Measurements from ENCODE around the gene MRPL20. TPM values are rescaled to one million over a fixed set of nuclear protein-coding genes. Genes with fewer than 3 reads are reported as not detected.
"Not testable (repeated sequence)": the region's sequence is repeated elsewhere in the genome, so short reads cannot be mapped to it uniquely, and the experiment has no call there.

The MRPL20 gene
- total and polyA plus RNA-seq, 10 donors, result 67.4 to 168 (median 101) TPM

DNA sequence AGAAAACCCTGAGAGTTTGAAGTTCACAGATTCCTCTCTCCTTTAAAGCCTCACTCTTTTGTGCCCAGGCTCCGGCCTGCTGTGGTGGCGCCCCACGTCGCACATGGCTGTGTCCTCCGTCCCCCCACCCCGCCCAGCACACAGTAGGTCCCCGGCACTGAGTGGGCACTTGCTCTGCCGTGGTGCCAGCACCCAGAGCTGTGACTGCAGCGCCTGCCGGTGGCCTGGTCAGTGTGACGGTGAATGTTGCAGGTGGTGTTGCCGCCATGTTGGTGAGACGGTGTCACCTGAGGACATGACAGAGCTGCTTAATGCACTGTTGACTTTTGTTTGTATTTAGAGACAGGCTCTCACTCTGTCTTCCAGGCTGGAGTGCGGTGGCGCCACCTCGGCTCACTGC, 45.8 kb upstream of the MRPL20 start:
- H3K4me3 ChIP-seq, result no peak overlapping the region
- no peaks in the 10 kb centered on the region for H3K36me3 ChIP-seq
- H3K27me3 ChIP-seq (replicated peaks in 1 of 7), result peaks cover 0 to 18% (median 0%) of the 10 kb centered on the region in 7 donors
- intact Hi-C loops (cut with DNase I; ENCODE audit: low total_unique reads), result no loop called here
- 92 to 97% (median 95%) methylated on average over 13 to 16 of the region's 16 CpGs for WGBS, 5 donors
- H3K4me1 ChIP-seq, result no peaks in the 10 kb centered on the region
- H3K27ac ChIP-seq, result no peak overlapping the region
- TF ChIP-seq POLR2AphosphoS5 (IDR thresholded peaks at IDR 0.05) (no peak), POLR2A (IDR thresholded peaks at IDR 0.05) (no peak)
- TF ChIP-seq, protein P1, sequence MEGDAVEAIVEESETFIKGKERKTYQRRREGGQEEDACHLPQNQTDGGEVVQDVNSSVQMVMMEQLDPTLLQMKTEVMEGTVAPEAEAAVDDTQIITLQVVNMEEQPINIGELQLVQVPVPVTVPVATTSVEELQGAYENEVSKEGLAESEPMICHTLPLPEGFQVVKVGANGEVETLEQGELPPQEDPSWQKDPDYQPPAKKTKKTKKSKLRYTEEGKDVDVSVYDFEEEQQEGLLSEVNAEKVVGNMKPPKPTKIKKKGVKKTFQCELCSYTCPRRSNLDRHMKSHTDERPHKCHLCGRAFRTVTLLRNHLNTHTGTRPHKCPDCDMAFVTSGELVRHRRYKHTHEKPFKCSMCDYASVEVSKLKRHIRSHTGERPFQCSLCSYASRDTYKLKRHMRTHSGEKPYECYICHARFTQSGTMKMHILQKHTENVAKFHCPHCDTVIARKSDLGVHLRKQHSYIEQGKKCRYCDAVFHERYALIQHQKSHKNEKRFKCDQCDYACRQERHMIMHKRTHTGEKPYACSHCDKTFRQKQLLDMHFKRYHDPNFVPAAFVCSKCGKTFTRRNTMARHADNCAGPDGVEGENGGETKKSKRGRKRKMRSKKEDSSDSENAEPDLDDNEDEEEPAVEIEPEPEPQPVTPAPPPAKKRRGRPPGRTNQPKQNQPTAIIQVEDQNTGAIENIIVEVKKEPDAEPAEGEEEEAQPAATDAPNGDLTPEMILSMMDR (IDR thresholded peaks at IDR 0.05 in 8 of 11, conservative IDR thresholded peaks at IDR 0.05 in 3 of 11), result no peak
- DNase-seq, result no peak
- no peaks in the 10 kb centered on the region for H3K9me3 ChIP-seq

DNA sequence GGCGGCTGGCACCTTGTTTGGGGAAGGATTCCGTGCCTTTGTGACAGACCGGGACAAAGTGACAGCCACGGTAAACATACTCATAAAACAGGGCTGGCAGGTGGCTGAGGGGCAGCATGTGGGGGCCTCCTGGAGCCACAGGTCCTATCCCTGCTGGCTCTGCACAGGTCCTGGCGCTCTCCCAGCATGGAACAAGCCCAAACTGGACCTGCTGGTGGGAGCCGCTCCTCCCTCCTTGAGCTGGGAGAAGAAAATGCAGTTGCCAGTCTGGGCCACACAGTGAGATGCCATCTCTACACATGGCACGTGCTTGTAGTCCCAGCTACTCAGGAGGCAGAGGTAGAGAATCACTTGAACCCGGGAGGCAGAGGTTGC, 45.3 kb upstream of the MRPL20 start:
- peaks cover 0 to 18% (median 0%) of the 10 kb centered on the region in 7 donors for H3K27me3 ChIP-seq (replicated peaks in 1 of 7)
- H3K4me1 ChIP-seq; H3K36me3 ChIP-seq; H3K4me3 ChIP-seq; H3K27ac ChIP-seq; intact Hi-C loops (cut with DNase I; ENCODE audit: low total_unique reads); DNase-seq; H3K9me3 ChIP-seq: not testable (repeated sequence)
- 83 to 88% (median 84%) methylated on average over 7 to 8 of the region's 8 CpGs for WGBS, 5 donors

DNA sequence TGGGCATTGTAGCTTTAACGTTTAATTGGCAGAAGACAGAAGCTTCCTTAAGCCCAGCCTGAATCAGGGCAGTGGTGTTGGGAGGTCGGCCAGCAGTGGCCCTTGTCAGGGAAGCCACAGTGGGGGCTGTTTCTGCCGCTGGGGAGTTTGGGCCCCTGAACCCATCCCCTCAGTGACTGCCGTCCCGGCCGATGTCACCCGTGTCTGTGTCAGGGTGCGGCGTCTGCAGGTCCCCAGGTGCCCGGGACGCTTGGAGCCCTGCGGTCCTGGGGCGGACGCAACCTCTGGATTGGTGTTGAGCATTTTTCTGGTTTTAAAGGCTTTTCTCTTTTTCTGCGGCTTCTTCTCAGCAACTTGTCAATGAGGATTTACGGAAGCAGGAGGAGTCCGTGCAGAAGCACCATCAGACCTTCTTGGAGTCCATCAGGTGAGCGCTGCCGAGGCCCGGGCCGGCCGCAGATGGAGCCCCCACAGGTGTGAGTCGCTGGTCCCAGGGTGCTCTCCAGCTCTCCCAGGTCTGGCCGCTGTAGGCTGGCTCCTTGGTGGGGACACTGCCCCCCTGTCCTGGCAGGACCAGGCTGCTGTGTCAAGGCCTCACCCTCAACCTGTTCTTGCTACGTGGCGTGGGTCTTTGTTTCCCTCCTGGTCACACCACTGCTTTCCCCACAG, 44.7 kb upstream of the MRPL20 start:
- 87 to 93% (median 90%) methylated on average over 19 to 26 of the region's 26 CpGs for WGBS, 5 donors
- Histone ChIP-seq H3K36me3 (no peaks in the 10 kb centered on the region), H3K27me3 (replicated peaks in 1 of 7) (peaks cover 0 to 13% (median 0%) of the 10 kb centered on the region in 7 donors), H3K9me3 (no peaks in the 10 kb centered on the region), H3K4me1 (no peaks in the 10 kb centered on the region), H3K27ac (no peak overlapping the region), H3K4me3 (no peak overlapping the region)
- intact Hi-C loops (cut with DNase I; ENCODE audit: low total_unique reads), result no loop called here
- DNase-seq, result no peak
- TF ChIP-seq POLR2A (IDR thresholded peaks at IDR 0.05), result no peak
- no peak for TF ChIP-seq POLR2AphosphoS5 (IDR thresholded peaks at IDR 0.05)
- TF ChIP-seq, protein P1 (IDR thresholded peaks at IDR 0.05 in 8 of 11, conservative IDR thresholded peaks at IDR 0.05 in 3 of 11), result no peak

DNA sequence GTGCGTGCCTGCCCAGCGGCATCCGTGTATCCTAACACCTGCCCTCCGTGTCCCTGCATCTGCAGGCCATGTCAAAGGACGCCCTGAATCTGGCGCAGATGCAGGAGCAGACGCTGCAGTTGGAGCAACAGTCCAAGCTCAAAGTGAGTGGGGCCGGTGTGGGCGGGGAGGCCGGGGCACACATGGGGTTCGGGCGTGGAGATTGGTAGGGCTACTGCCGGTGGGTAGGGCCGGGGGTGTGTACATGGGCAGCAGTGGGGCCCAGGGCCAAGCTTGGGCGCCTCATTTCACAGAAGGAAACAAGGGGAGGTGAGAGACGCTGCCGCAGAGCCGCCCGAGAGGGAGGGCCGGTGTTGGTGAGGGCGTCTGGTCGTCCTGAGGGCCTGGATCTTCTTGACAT, 43.5 kb upstream of the MRPL20 start:
- intact Hi-C loops (cut with DNase I; ENCODE audit: low total_unique reads); H3K27ac ChIP-seq; DNase-seq; H3K4me1 ChIP-seq; H3K36me3 ChIP-seq; H3K4me3 ChIP-seq; H3K9me3 ChIP-seq: not testable (repeated sequence)
- peaks cover 0 to 11% (median 0%) of the 10 kb centered on the region in 7 donors for H3K27me3 ChIP-seq (replicated peaks in 1 of 7)
- 84 to 88% (median 86%) methylated on average over 17 to 22 of the region's 22 CpGs for WGBS, 5 donors

DNA sequence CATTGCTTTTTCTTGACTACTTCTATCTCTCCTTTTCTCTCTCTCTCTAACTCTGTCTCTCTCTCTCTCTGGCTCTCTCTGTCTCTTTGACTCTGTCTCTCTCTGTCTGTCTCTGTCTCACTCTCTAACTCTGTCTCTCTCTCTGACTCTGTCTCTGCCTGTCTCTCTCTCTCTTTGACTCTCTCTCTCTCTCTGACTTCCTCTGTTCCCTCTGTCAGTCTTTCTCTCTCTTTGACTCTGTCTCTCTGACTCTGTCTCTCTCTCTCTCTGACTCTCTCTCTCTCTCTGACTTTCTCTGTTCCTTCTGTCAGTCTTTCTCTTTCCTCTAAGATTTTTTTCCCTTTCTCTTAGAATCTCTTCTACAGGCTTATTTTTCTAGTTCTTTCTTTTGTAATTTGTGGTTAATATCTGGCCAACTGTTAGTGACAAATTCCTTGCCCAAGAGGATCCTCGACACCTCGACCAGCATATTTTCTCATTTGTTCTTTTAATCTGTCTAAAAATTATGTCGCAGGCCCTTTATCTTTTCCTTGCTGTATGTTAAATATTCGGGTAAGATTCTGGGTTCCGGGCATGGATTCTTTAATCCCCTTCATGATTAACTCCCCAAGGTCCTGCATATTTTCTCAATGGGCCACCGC, 42.1 kb upstream of the MRPL20 start, which contains the start of gene ATAD3C:
Gene ATAD3C (plus strand): TSS at position 591 of the 641 bp plus-strand sequence. CDS start 995 bp downstream, outside the sequence.
- WGBS, 5 donors, result 74 to 87% (median 82%) methylated on average over 6 of the region's 6 CpGs
- Histone ChIP-seq H3K4me3 (no peak within 1 kb of the TSS), H3K27ac (no peak within 1 kb of the TSS), H3K36me3 (no peaks in the 10 kb centered on the region), H3K9me3 (no peaks in the 10 kb centered on the region), H3K27me3 (replicated peaks in 1 of 7) (peaks cover 0 to 6% (median 0%) of the 10 kb centered on the region in 7 donors), H3K4me1 (no peaks in the 10 kb centered on the region)
- no peak for TF ChIP-seq POLR2A (IDR thresholded peaks at IDR 0.05)
- TF ChIP-seq POLR2AphosphoS5 (IDR thresholded peaks at IDR 0.05), result no peak
- TF ChIP-seq, protein P1 (IDR thresholded peaks at IDR 0.05 in 8 of 11, conservative IDR thresholded peaks at IDR 0.05 in 3 of 11), result no peak
- intact Hi-C loops (cut with DNase I; ENCODE audit: low total_unique reads), result no loop called here
- DNase-seq, result no peak

DNA sequence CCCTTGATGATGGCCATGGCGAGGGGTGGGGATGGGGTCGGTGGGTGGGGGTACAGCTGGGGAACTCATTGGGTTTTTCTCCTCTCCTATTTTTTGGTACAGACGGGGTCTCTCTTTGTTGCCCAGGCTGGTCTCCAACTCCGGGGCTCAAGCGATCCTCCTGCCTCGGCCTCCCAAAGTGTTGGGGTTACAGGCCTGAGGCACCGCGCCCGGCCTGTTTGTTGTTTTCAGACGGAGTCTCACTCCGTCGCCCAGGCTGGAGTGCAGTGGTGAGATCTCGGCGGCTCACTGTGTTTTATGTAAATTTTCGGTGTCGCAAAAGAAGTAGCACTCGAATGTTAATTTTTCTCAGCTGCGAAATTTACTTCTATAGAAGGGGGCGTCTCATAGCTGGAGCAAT, 39.5 kb upstream of the MRPL20 start:
- WGBS, 5 donors, result 89 to 97% (median 92%) methylated on average over 19 of the region's 19 CpGs

More for the DNA sequence above, 39.5 kb upstream of the MRPL20 start:
- H3K4me3 ChIP-seq; H3K9me3 ChIP-seq; intact Hi-C loops (cut with DNase I; ENCODE audit: low total_unique reads); H3K4me1 ChIP-seq; H3K27ac ChIP-seq; DNase-seq; H3K36me3 ChIP-seq; H3K27me3 ChIP-seq (replicated peaks in 1 of 7): not testable (repeated sequence)

Measured in spleen (tissue), 11 donors.